Measurements from ENCODE around the gene PHKG2. TPM values are rescaled to one million over a fixed set of nuclear protein-coding genes. Genes with fewer than 3 reads are reported as not detected.

The PHKG2 gene
- total RNA-seq, 1 donor, result 15.7 TPM

DNA sequence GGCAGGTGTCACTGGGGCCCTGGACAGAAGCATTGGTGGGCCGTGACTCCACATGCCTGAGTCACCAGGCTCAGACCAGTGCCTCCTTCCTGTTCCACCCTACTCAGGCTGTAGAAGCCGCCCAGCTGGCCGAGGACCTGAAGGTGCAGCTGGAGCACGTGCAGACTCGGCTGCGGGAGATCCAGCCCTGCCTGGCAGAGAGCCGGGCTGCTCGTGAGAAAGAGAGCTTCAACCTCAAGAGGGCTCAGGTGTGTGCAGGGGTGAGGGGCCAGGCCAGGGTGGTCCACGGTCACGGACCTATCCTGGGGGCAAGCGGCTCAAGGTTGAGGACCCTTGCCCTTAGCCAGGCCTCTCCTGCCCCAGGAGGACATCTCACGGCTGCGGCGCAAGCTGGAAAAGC is 23.5 kb downstream of the PHKG2 start:
- no peaks in the 10 kb centered on the region for H3K27me3 ChIP-seq (ENCODE audit: insufficient read depth, low read length)
- no peaks in the 10 kb centered on the region for H3K9me3 ChIP-seq (ENCODE audit: low read depth, low read length)
- peaks cover 19% of the 10 kb centered on the region for H3K4me1 ChIP-seq (ENCODE audit: insufficient read depth, low read length)
- no peak overlapping the region for H3K4me3 ChIP-seq (ENCODE audit: low read length)

DNA sequence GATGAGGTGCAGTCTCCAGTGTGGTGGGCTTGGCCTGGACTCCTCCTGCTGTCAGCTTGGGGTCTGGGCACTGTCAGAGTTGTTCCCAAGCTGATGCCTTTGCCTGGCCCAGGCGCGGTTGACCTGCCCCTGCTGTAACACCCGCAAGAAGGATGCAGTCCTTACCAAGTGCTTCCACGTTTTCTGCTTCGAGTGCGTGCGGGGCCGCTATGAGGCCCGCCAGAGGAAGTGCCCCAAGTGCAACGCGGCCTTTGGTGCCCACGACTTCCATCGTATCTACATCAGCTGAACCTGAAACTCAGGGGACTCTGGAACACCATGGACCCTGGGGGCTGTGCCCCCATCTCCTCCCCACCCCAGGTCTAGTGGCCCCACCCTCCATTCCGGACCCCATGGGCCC is 25.6 kb downstream of the PHKG2 start:
- no peak overlapping the region for H3K4me3 ChIP-seq (ENCODE audit: low read length)
- H3K27me3 ChIP-seq (ENCODE audit: insufficient read depth, low read length), result no peaks in the 10 kb centered on the region
- H3K4me1 ChIP-seq (ENCODE audit: insufficient read depth, low read length), result peaks cover 21% of the 10 kb centered on the region
- H3K9me3 ChIP-seq (ENCODE audit: low read depth, low read length), result no peaks in the 10 kb centered on the region

DNA sequence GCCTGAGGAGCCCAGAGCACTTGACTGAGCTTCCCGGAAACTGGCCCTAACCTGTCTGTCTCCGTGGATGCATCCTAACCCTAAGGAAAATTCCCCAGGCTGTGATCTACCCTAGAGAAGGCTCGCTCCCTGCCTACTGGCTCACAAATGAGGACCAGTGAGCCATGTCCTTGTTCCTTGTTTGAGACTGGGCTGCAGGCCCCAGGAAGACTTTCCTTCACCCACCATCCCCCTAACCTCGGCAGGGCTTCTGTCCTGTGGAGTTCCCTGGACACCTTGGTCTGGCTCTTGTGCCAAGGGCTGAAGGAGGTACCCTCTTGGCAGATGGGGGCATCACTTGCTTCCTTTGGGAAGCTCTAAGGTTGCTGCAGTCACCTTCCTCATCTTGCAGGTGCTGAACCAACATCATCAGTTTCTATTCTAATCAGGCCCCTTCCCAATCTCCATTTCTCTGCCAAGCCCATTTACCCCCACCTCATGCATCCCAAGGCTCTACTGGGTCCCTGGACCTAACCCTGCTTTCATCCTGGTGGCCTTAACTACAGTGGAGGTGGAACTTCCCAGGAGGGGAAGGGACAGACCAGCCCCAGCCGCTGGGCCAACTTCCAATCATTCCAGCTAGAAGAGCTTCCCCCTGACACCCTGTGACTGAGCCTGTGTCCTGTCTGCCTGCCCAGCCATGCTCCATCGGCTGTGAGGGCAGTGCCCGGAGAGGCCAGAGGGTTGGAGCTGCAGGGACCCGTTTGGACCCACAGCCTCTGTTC is 26.3 kb downstream of the PHKG2 start:
- H3K4me3 ChIP-seq (ENCODE audit: low read length), result no peak overlapping the region

DNA sequence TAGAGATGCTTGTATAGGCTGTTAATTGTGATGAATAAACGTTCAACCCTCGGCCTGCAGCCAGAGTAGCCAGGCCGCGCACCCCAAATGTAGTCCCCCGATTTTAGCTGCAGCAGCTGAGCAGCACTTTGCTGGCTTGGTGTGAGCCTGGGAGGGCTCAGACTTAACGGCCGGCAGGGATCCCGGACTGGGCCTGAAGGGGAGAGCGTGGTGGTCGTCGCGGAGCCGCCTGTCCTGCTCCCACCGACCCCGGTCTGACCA is 26.8 kb downstream of the PHKG2 start:
- no peaks in the 10 kb centered on the region for H3K9me3 ChIP-seq (ENCODE audit: low read depth, low read length)
- no peaks in the 10 kb centered on the region for H3K27me3 ChIP-seq (ENCODE audit: insufficient read depth, low read length)
- H3K4me3 ChIP-seq (ENCODE audit: low read length), result peak overlapping the region; percentile 46
- peaks cover 22% of the 10 kb centered on the region for H3K4me1 ChIP-seq (ENCODE audit: insufficient read depth, low read length)

More for the DNA sequence above, 26.3 kb downstream of the PHKG2 start:
- Histone ChIP-seq H3K27me3 (ENCODE audit: insufficient read depth, low read length) (no peaks in the 10 kb centered on the region), H3K4me1 (ENCODE audit: insufficient read depth, low read length) (peaks cover 21% of the 10 kb centered on the region), H3K9me3 (ENCODE audit: low read depth, low read length) (no peaks in the 10 kb centered on the region)

DNA sequence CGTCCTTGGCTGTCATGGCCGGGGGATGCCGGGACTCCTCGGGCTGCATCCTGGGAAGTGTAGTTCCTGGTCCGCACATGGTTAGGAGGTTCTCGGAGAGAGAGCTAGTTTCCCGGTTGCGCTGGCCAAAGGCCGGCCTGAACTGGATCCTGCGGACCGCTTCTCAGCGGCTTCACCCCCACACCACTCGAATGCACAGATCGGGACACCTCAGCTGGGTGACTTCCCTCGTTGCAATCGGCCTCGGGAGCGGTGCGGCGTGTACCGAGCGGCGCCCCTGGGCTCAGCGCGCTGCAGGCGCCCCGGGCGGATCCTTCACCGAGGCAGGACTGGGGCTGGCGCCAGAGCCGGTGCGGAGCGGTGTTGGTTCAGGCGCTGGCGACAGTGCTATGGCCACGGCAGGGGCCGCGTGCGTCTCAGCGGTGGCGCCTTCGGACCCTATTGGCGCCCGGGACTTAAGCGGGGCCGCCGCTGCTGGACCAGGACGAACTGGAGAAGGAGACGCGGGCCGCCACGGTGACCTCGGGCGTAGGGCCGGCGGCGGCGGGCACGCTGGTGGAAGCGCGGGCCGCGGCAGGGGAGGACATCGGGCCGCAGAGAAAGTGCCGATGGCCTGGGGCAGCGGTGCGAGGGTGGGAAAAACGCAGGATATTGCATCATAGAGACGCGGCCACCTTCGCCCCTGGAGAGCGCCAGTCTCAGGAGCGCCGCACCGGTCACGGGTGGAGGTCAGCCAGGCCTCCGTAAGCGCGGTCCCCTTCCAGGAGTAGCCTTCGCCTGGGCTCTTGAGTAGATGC is 27.4 kb downstream of the PHKG2 start:
- H3K4me1 ChIP-seq (ENCODE audit: insufficient read depth, low read length), result peaks cover 27% of the 10 kb centered on the region
- H3K9me3 ChIP-seq (ENCODE audit: low read depth, low read length), result no peaks in the 10 kb centered on the region
- peak overlapping the region; percentile 46 for H3K4me3 ChIP-seq (ENCODE audit: low read length)
- no peaks in the 10 kb centered on the region for H3K27me3 ChIP-seq (ENCODE audit: insufficient read depth, low read length)

DNA sequence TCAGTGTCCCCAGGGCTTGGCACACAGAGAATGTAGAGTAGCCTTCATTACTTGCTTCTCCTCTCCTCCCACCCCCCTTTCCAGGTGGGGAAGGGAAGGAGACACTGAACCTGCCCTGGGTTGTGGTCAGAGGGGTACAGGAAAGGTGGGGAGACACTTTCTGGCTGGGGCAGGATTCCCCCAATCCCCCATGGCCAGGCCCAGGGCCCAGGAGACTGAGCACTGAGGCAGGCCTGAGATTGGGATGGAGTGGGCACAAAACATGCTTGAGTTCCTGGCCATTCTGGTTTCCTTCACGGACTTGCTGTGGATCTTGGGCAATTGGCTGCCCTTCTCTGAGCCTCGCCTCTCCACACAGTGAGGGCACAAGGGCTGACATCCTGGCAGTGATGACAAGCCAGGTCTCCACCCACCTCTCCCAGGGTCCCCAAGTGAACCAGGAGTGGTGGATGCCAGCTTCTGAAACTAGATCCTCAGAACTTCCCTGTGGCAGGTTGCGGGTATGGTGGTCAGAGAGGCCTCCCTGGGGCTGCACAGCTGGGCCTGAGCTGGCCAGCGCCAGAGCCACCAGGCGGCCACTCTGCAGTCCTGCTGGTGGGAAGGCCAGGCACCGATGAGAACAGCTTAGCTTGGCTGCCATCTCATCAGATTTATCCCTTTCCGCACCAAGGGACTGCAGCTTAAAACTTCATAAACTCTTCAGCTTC is 29.5 kb downstream of the PHKG2 start:
- H3K4me1 ChIP-seq (ENCODE audit: insufficient read depth, low read length), result peaks cover 34% of the 10 kb centered on the region
- no peaks in the 10 kb centered on the region for H3K9me3 ChIP-seq (ENCODE audit: low read depth, low read length)
- no peak overlapping the region for H3K4me3 ChIP-seq (ENCODE audit: low read length)
- no peaks in the 10 kb centered on the region for H3K27me3 ChIP-seq (ENCODE audit: insufficient read depth, low read length)

DNA sequence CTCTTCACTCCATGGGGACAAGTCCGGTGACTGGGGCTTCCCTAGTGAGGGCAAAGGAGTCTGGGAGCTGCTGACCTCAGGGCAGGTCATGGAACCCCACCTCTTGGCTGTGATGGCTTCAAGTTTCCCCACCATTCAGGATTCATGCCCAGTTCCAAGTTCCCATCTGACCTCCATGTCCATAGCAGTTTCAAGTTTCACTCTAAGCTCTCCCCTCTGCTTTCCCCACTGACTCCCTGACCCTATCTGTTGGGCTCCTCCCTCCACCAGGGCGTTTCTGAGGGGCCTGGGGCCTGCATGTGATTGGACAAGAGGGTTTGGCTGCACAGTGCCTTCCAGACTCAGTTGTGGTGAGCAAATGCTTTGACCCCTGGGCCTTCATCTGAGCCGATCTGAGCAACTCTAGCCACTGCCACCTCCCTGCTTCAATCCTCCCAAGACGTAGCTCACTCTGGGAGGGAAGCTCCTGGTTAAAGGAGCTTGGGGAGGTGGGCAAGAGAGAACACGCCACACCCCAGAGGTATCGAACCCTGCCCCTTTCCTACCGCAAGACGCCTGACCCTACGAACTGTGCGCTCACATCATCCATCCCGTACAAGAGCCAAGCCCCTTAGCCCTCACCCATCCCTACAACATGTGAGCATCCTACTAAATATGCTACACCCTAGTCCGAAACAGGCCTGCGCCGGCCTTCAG is 30.5 kb downstream of the PHKG2 start:
- Histone ChIP-seq H3K9me3 (ENCODE audit: low read depth, low read length) (no peaks in the 10 kb centered on the region), H3K4me1 (ENCODE audit: insufficient read depth, low read length) (peaks cover 34% of the 10 kb centered on the region), H3K27me3 (ENCODE audit: insufficient read depth, low read length) (no peaks in the 10 kb centered on the region), H3K4me3 (ENCODE audit: low read length) (no peak overlapping the region)

DNA sequence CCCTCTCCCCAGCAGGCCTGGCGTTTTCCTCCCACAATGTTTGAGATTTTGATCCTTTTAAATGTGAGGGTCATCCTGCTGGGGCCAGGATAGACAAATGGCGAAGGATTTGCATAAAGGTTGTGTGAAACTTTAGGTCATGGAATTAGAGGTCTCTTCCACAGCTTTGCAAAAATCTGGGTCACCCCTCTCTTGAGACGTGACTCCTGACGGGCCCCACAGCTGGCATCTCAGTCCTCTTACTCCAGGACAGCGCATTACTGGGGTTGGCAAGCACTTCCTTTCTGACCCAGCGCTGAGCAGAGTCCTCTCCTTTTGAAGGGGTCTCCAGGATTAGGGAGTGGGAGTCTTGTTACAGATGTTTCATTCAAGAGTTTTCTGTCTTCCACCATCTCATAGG is 31.4 kb downstream of the PHKG2 start:
- Histone ChIP-seq H3K4me3 (ENCODE audit: low read length) (no peak overlapping the region), H3K27me3 (ENCODE audit: insufficient read depth, low read length) (no peaks in the 10 kb centered on the region), H3K9me3 (ENCODE audit: low read depth, low read length) (no peaks in the 10 kb centered on the region), H3K4me1 (ENCODE audit: insufficient read depth, low read length) (peaks cover 34% of the 10 kb centered on the region)

DNA sequence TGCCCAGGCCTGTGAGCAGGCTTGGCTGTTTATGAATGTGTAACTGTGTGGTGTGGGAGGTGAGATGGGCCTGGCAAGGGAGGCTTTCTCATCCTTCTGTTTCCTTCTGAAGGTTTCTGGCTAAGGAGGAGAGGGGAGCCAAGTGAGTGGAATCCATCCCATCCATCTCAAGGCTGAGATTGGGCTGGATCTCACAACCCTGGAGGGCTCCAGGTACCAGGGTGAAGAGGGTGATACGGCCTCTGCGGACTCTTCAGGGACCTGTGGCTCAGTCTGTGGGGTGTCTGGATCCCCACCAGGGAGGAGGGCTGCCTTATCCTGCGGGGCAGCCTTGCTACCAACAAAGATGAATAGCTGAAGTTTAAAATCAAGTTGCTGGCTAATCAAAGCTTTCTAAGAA is 31.8 kb downstream of the PHKG2 start:
- H3K4me3 ChIP-seq (ENCODE audit: low read length), result no peak overlapping the region
- H3K9me3 ChIP-seq (ENCODE audit: low read depth, low read length), result no peaks in the 10 kb centered on the region
- H3K4me1 ChIP-seq (ENCODE audit: insufficient read depth, low read length), result peaks cover 30% of the 10 kb centered on the region
- no peaks in the 10 kb centered on the region for H3K27me3 ChIP-seq (ENCODE audit: insufficient read depth, low read length)

DNA sequence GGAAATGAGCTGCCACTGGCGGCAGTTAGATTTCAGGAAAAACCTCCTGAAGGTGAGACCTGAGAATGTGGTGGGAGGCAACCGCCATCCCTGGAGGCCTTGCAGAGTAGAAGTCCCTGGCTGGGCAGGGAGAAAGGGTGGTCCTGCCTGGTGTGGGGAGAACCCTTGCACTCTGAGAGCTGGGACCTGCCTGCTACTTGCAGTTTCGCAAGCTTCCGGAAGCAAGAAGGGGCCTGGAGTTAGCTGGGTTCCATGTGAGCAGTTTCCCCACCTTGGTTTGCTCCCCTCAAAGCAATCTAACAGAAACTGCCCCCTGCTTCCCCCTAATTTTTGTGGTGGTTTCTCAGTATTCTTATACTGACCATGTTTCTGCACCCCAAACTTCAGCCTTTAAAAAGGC is 32.3 kb downstream of the PHKG2 start:
- no peak overlapping the region for H3K4me3 ChIP-seq (ENCODE audit: low read length)

DNA sequence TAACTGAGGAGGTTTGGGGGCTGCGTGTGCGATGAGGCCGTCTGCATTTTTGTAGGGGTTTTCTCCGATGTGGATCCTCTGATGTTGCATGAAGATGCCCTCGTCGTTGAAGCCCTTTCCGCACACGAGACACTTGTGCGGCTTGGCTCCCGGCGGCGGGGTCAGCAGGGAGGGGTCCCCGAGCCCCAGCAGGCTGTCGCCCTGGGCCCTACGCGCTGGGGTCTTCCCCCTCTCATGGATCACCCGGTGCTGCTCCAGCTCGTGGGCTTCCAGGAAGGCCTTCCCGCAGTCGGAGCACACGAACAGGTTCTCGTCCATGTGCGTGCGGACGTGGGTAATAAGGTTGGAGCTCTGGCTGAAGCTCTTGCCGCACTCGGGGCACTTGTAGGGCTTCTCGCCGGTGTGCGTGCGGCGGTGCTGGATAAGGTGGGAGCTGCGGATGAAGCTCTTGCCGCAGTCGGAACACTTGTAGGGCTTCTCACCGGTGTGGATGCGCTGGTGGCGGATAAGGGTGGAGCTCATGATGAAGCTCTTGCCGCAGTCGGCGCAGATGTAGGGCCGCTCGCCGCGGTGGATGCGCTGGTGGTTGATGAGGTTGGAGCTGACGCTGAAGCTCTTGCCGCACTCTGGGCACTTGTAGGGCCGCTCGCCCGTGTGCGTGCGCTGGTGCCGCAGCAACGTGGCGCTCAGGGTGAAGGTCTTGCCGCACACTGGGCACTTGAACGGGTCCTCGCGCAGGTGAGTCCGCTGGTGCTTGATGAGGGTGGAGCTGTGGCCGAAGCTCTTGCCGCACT is 34.5 kb downstream of the PHKG2 start:
- Histone ChIP-seq H3K4me1 (ENCODE audit: insufficient read depth, low read length) (peaks cover 29% of the 10 kb centered on the region), H3K27me3 (ENCODE audit: insufficient read depth, low read length) (no peaks in the 10 kb centered on the region), H3K4me3 (ENCODE audit: low read length) (no peak overlapping the region), H3K9me3 (ENCODE audit: low read depth, low read length) (no peaks in the 10 kb centered on the region)

More for the DNA sequence above, 32.3 kb downstream of the PHKG2 start:
- Histone ChIP-seq H3K27me3 (ENCODE audit: insufficient read depth, low read length) (no peaks in the 10 kb centered on the region), H3K4me1 (ENCODE audit: insufficient read depth, low read length) (peaks cover 26% of the 10 kb centered on the region), H3K9me3 (ENCODE audit: low read depth, low read length) (no peaks in the 10 kb centered on the region)

DNA sequence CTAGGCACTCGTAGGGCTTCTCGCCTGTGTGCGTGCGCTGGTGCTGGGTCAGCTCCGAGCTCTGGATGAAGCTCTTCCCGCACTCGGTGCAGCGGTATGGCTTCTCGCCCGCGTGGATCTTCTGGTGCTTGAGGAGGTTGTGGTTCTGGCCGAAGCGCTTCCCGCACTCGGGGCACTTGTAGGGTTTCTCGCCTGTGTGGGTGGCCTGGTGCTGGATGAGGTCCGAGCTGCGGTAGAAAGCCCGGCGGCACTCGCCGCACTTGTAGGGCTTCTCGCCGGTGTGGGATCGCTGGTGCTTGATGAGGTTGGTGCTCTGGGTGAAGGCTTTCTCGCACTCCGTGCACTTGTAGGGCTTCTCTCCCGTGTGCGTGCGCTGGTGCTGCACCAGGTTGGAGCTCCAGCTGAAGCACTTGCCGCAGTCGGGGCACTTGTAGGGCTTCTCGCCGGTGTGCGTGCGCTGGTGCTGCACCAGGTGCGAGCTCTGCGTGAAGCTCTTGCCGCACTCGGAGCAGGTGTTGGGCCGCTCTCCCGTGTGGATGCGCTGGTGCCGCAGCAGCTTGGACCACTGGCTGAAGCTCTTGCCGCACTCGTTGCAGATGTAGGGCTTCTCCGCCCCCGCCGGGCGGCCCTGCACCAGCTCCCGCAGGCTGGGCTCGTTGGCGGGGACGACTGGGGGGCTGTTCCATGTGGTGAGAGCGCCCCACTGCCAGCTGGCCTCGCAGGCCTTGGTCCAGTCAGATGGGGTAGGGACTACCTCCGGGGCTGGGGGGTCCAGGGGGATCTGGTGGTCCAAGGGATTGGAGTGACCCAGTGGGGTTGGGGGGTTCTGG is 35.3 kb downstream of the PHKG2 start:
- no peaks in the 10 kb centered on the region for H3K27me3 ChIP-seq (ENCODE audit: insufficient read depth, low read length)
- no peak overlapping the region for H3K4me3 ChIP-seq (ENCODE audit: low read length)
- peaks cover 35% of the 10 kb centered on the region for H3K4me1 ChIP-seq (ENCODE audit: insufficient read depth, low read length)
- no peaks in the 10 kb centered on the region for H3K9me3 ChIP-seq (ENCODE audit: low read depth, low read length)

DNA sequence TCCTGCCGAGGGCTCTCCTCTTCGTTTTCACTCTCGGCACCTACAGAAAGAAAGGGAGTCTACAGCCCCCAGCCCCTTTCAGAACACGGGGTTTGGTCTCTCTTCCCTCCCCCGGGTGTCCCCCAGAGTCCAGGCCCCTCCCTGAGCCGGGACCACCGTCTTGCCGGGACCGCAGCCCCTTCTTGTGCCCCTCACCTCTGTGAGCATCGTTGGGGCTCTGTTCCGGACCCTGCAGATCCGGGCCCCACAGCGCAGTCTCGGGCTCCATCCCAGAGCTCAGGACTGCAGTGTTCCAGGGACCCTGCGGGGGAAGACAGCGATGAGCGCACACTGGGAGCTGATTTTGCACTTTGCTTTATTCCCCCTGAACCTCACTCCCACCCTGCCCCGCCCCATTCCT is 36.0 kb downstream of the PHKG2 start:
- Histone ChIP-seq H3K9me3 (ENCODE audit: low read depth, low read length) (no peaks in the 10 kb centered on the region), H3K27me3 (ENCODE audit: insufficient read depth, low read length) (no peaks in the 10 kb centered on the region), H3K4me3 (ENCODE audit: low read length) (no peak overlapping the region), H3K4me1 (ENCODE audit: insufficient read depth, low read length) (peaks cover 35% of the 10 kb centered on the region)

Data from mononuclear cell (primary cell).